Muscle of leg (tissue), 11 donors: Measurements from ENCODE around the gene CHN2. TPM values are rescaled to one million over a fixed set of nuclear protein-coding genes. Genes with fewer than 3 reads are reported as not detected.

Source experiments
- DNase-seq: peaks from one replicate; pipeline ENCODE4 v3.0.0; 2013
- H3K27ac ChIP-seq: one replicate; pipeline ENCODE4 v1.5.1; 2013; ENCODE audit warnings: mild to moderate bottlenecking, low read length, control low read depth
- H3K27me3 ChIP-seq: one replicate; pipeline ENCODE4 v1.6.1; 2013; ENCODE audit warnings: low read length; ENCODE audit not compliant: control insufficient read depth, insufficient read depth
- H3K36me3 ChIP-seq: one replicate; pipeline ENCODE4 v1.6.1; 2013; ENCODE audit warnings: low read length; ENCODE audit not compliant: control insufficient read depth, insufficient read depth
- H3K4me1 ChIP-seq: one replicate; pipeline ENCODE4 v1.6.1; 2013; ENCODE audit warnings: low read length; ENCODE audit not compliant: control insufficient read depth, insufficient read depth
- H3K4me3 ChIP-seq: one replicate; pipeline ENCODE4 v1.5.1; 2013; ENCODE audit warnings: low read length, control low read depth
- H3K9me3 ChIP-seq: replicated peaks from 2 replicates; pipeline ENCODE4 v1.6.1; 2013; ENCODE audit warnings: low read depth, low read length; ENCODE audit not compliant: control insufficient read depth
- WGBS: methylation state at CpG from one replicate; pipeline ENCODE4 v1.1.5; 2013; ENCODE audit warnings: missing lambda C conversion rate; ENCODE audit not compliant: insufficient coverage; 5-methylcytosine and 5-hydroxymethylcytosine counted together
- polyA plus RNA-seq, 8 donors: library from polyadenylated mRNA; unstranded; fragments of 120-200 nt; gene quantifications; one replicate each; pipeline versions ENCODE4 v1.2.1 to v1.2.3, GENCODE V29; 2013; ENCODE audit warnings: inconsistent platforms in 1 of 8, low replicate concordance in 1 of 8; ENCODE audit not compliant: insufficient read length in 8 of 8, insufficient read depth in 1 of 8
- total RNA-seq: library from RNA; stranded (reverse); fragments of 120-200 nt; gene quantifications from one replicate; pipeline ENCODE4 v1.2.4, GENCODE V29; 2013

Gene CHN2
- total and polyA plus RNA-seq, 9 donors: 7.6 to 18.2 (median 10.2) TPM

DNA sequence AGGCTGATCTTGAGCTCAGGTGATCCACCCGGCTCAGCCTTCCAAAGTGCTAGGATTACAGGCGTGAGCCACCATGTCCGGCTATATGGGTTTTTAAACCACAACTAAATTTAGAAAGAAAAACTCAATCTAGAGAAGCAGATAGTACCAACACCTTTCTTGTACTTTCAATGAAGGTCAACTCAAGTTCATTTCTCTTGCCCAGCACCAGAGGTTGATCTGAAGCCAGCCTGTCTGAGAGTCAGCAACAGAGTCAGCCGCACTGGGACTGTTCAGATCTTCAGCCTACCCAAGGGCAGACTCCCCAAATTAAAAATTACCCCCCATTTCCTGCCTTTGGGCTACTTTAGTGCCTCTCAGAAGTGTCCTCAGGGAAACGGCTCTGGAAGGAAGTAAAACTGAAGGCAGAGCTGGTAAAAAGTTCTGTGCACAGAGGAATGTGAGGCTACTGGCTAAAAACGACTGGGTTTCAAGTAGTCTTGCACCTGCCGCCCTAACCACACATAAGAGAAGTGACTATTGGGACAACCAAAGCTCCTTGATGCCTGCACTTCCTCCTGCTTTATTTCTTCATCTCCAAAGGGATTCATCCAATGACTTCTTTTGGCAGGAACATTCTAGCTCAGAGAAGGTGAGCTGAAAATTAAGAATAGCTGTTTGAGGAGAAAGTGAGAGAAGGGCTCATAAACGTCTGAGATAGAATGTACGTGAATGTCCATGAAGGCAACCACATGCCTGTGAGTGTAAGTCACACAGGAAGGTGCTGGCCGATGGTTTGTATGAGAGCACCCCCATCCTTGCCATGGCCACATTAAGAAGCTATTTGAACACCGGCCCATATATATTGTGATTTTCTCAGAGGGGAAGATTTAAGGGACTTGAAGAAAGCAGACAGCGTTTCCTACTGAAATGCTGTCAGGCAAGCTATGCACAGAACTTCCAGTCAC is 226.7 kb downstream of the CHN2 start:
- DNase-seq: no peak
- Histone ChIP-seq H3K27me3 (no peaks in the 10 kb centered on the region), H3K4me1 (peaks cover 6% of the 10 kb centered on the region), H3K36me3 (no peaks in the 10 kb centered on the region), H3K27ac (no peak overlapping the region), H3K9me3 (no peaks in the 10 kb centered on the region), H3K4me3 (no peak overlapping the region)
- 76% methylated on average over 6 of the region's 12 CpGs for WGBS

DNA sequence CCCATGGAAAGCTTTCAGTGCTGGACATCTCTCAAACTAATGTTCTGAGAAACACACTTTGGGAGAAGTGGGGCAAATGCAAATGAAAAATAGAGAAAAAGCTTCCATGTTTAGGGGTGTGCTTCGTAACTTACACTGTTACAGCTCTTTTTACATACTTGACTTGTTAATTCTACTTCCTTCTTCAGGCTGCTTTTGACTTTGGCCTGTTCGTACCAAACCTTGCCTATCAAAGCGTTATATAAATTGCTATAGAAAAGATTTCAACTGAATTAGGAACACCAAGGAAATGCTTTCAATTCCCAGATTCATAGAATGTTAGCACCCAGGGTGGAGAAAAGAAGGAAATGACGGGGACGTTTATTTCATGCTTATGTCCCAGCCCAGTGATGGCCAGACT is 228.3 kb downstream of the CHN2 start:
- no peak for DNase-seq
- no peaks in the 10 kb centered on the region for H3K27me3 ChIP-seq
- peaks cover 6% of the 10 kb centered on the region for H3K4me1 ChIP-seq
- no peaks in the 10 kb centered on the region for H3K36me3 ChIP-seq
- H3K9me3 ChIP-seq: no peaks in the 10 kb centered on the region
- H3K27ac ChIP-seq: no peak overlapping the region
- no CpG with 5 or more reads among the region's 5 CpGs for WGBS
- no peak overlapping the region for H3K4me3 ChIP-seq

DNA sequence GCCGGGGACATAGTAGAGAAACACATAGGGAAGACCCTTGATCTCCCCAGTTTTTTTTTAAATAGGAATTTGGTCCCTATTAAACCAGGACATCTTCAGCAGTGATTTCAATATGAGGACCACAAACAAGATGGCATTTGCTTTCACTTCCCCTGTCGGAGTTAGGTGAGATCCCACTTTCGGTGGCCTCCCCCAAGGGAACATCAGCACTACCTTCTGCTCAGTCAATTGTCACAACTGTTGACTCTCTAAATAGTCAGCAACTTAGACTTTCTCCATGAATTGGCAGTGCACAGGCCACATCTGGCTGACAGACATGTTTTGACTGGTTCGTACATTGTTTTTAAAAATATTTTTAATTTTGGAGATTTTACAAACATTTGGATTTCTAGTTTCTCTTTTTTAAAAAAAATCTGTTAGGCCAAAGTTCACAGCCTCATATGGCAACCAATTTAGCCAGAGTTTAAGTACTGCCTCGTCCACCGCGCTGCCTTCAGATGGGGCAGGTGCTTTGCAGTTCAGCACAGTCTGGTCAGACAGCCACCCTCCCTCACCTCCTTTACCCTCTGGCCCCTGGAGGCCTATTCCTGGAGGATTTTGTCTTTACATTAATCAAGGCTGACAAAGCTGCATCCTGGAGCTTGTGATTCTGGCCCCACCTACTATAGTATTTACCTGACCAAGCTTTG is 229.9 kb downstream of the CHN2 start:
- Histone ChIP-seq H3K9me3 (no peaks in the 10 kb centered on the region), H3K4me1 (peaks cover 5% of the 10 kb centered on the region), H3K27ac (no peak overlapping the region), H3K4me3 (no peak overlapping the region), H3K27me3 (no peaks in the 10 kb centered on the region), H3K36me3 (no peaks in the 10 kb centered on the region)
- WGBS: 88% methylated on average over 5 of the region's 7 CpGs
- DNase-seq: no peak

DNA sequence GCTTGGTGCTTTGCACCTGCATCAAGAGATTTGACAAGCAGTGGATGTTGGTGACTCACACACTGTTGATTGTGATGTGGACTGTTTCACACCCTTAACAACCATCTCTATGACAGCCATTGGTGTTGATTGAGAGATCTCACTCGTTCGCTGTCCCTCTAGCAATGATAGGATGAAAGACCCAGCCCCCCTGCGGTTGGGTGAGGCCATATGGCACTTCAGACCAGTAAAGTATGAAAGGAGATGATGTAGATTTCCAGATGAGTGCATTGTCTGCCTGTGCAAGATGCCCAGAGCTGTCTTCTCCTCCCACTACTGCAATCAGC is 230.4 kb downstream of the CHN2 start:
- Histone ChIP-seq H3K27ac (no peak overlapping the region), H3K27me3 (no peaks in the 10 kb centered on the region), H3K4me1 (peaks cover 5% of the 10 kb centered on the region), H3K36me3 (no peaks in the 10 kb centered on the region), H3K4me3 (no peak overlapping the region), H3K9me3 (no peaks in the 10 kb centered on the region)
- no peak for DNase-seq
- 100% methylated on average over 1 of the region's 3 CpGs for WGBS

DNA sequence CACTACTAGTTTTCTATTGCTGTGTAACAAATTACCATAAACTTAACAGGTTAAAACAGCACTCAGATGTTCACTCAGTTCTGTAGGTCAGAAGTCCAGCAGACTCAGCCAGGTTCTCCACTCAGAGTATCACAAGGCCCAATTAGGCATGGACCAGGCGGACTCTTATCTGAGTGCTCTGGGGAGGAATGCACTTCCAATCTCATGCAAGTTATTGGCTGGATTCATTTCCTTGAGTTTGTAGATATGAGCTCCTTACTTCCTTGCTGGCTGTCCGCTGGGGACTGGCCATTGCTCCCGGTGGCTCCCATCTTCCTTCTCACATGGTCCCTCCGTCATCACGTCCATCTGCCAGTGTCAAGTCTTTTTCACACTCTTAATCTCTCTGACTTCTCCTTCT is 232.0 kb downstream of the CHN2 start:
- Histone ChIP-seq H3K4me3 (no peak overlapping the region), H3K9me3 (no peaks in the 10 kb centered on the region), H3K27me3 (no peaks in the 10 kb centered on the region), H3K27ac (no peak overlapping the region), H3K4me1 (no peaks in the 10 kb centered on the region), H3K36me3 (no peaks in the 10 kb centered on the region)
- DNase-seq: no peak
- 83% methylated on average over 4 of the region's 5 CpGs for WGBS

DNA sequence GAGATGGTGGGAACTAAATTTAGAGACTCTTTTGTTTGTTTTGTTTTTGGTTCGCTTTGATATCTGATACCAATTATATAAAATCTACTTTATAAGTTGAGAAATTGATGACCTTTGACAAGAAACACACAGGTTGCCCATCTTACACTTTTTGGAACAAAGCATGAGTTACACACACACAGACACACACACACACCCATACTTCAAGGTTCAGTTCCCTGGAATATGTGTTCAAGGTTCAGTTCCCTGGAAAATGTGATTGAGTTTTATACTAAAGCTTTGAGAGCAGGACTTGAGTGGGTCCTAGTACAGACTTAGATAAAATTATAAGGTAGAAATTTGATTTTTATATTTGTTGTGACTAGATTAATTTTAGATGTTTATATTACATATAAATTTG is 234.8 kb downstream of the CHN2 start:
- Histone ChIP-seq H3K4me3 (no peak overlapping the region), H3K27ac (no peak overlapping the region), H3K9me3 (no peaks in the 10 kb centered on the region), H3K36me3 (no peaks in the 10 kb centered on the region), H3K4me1 (no peaks in the 10 kb centered on the region), H3K27me3 (no peaks in the 10 kb centered on the region)
- no peak for DNase-seq
- WGBS: no CpG with 5 or more reads among the region's 1 CpG

DNA sequence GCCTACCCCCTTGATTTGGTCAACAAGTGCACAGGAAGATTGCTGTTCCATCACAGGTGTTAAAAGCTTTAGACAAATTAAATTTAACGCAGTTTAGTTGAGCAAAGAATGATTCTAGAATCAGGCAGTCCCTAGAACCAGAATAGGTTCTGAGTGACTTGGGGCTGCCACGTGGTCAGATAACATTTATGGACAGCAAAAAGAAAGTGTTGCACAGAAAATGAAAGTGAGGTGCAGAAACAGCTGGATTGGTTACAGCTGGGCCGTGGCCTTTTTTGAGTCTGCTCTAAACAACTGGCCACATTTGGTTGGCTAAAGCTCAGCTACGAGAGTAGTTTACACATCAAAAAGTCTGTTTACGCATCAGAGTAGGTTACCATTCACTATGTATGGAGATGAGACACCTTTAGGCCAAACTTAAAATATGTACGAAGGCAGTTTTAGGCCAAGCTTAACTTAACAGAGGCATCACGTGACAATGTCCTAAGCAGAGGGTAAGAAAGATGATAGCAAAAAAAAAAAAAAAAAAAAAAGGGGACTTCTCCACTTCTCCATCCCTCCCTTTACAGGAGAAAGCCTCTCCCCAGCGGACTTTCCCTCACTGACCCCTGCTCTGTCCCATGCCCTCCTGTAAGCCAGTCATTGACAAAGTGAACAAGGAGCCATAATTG is 235.8 kb downstream of the CHN2 start:
- Histone ChIP-seq H3K27ac (no peak overlapping the region), H3K36me3 (no peaks in the 10 kb centered on the region), H3K9me3 (no peaks in the 10 kb centered on the region), H3K4me1 (no peaks in the 10 kb centered on the region), H3K4me3 (no peak overlapping the region), H3K27me3 (no peaks in the 10 kb centered on the region)
- DNase-seq: no peak
- 83% methylated on average over 6 of the region's 8 CpGs for WGBS

DNA sequence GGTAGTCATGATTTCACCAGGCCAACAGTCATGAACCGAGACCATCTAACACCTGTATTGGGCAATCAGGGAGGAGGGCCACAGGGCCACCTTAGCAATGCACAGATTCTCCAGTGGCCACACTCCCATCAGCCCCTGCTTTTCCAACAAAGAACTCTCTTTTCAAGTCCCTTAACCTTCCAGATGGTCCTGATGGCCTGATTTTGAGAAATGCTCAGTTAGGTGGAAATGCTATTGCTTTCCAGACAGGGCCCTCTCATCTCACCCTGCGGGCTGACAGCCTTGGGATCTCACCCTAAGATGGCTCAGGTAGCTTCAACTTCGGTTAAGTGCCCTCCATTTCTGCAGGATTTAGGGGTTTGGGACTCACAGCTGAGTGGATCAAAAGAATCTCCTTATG is 237.1 kb downstream of the CHN2 start:
- Histone ChIP-seq H3K4me3 (no peak overlapping the region), H3K27ac (no peak overlapping the region)
- 68% methylated on average over 2 of the region's 3 CpGs for WGBS

DNA sequence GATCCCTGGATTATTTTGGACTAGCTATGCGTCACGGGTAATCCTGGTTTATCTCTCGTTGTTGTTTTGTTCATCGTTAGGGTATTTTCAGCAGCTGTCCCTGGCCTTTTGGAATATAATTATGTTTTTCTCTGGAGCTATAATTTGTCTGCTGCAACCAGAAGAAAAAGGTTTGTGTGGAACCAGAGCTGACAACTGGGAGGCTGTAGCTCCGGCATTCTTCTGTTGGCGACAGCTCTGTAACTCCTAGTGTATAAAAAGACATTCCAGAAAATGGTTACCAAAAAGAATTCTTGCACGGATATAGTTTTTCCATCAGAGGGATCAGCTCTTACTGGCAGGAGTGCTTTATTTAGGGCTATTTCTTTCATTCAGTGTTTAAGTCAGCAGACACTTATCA is 238.1 kb downstream of the CHN2 start:
- Histone ChIP-seq H3K27ac (no peak overlapping the region), H3K4me3 (no peak overlapping the region), H3K4me1 (no peaks in the 10 kb centered on the region), H3K36me3 (no peaks in the 10 kb centered on the region), H3K27me3 (no peaks in the 10 kb centered on the region), H3K9me3 (no peaks in the 10 kb centered on the region)
- WGBS: 20% methylated on average over 2 of the region's 7 CpGs
- DNase-seq: peak; percentile 78

More for the DNA sequence above, 237.1 kb downstream of the CHN2 start:
- Histone ChIP-seq H3K36me3 (no peaks in the 10 kb centered on the region), H3K27me3 (no peaks in the 10 kb centered on the region), H3K4me1 (no peaks in the 10 kb centered on the region), H3K9me3 (no peaks in the 10 kb centered on the region)
- DNase-seq: no peak

DNA sequence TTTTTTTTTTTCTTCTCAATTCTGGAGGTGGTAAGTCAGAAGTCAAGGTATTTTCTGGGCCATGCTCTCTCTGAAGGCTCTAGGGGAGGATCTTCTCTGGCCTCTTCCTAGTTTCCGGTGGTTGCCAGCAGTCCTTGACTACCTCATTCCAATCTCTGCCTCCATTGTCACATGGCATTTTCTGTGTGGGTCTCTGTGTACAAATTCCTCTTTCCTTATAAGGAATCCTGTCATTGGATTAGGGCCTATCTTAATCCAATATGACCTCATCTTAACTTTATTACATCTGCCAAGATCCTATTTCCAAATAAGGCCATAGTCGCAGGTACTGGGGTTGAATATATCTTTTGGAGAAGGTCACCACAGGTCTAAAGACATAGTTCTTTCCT is 239.8 kb downstream of the CHN2 start:
- no peak overlapping the region for H3K4me3 ChIP-seq
- DNase-seq: no peak
- H3K27me3 ChIP-seq: no peaks in the 10 kb centered on the region
- WGBS: no CpG with 5 or more reads among the region's 2 CpGs
- H3K36me3 ChIP-seq: no peaks in the 10 kb centered on the region
- no peaks in the 10 kb centered on the region for H3K4me1 ChIP-seq
- H3K9me3 ChIP-seq: no peaks in the 10 kb centered on the region
- H3K27ac ChIP-seq: no peak overlapping the region
